Measurements from ENCODE around the gene RAD18.

DNA sequence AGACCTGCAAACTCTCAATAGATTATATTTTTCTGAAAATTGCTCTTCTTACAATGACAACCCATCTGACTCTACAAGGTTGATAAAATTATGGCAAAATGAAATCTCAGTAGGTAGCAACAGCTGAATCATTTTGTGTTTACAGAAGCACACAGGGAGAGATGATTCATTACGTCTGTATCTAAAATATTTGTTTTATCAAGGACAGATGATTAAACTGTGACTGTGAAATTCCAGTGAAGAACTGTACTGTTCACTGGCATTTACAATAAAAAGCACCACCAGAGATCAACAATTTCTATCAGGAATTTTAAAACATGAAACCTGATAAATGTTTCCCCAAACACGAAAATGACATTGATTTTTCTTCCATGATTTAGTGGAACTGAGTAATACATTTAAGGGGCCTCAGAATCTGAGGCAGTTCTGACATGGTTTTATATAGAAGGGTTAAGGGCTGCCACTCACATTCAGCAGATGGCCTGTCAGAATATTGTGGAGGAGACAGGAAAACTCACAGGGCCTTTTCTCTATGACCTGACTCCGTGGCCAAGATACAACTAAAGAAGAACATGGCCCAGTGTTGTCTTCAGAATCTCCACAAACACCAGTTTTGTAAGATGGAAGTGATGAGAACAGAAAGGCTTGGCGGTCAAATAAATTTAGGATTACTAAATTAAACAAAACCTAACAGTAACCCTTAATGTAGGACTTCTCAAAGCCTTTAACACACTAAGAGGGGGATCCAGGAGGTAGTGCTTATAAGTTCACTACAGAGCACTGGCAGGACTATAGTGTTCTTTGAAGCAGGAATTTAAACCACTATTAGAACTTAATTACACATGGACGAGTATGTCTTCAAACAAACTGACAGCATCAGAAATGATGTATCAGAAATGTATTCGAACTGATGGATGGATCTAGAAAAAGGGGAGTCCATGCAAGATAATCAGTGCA is 25.9 kb downstream of the RAD18 start:
- no peak for TF ChIP-seq POLR2A (IDR thresholded peaks at IDR 0.05; ENCODE audit: low read depth, low read length)
- no peak for TF ChIP-seq TAF1 (IDR thresholded peaks at IDR 0.05; ENCODE audit: borderline replicate concordance, low read depth, low read length)
- no peak for TF ChIP-seq POLR2AphosphoS5 (IDR thresholded peaks at IDR 0.05; ENCODE audit: low read depth, low read length)
